HCT116 (cell line): ENCODE data around the gene MAMLD1. TPM values are rescaled to one million over a fixed set of nuclear protein-coding genes. Genes with fewer than 3 reads are reported as not detected.
A peak's percentile ranks its signal among the peaks of the same experiment; 100 is the strongest.

Experiments used
- ATAC-seq: fragments of 200-7000 bp; cut with Tn5 transposase; 2 replicates; pipeline ENCODE4 v1.9.1; 2020; ENCODE audit warnings: mild to moderate bottlenecking, moderate library complexity
- BruUV-seq: library from RNA; stranded (reverse); fragments of 400-500 nt; replicated peaks from 2 replicates; lab custom pipeline; 2021; lab: Mats Ljungman, UMichigan
- CTCF ChIA-PET: fragments of 300-600 bp; sonication (Branson Sonifier 250); formaldehyde crosslinking; loops from one replicate; lab custom pipeline; 2021; ENCODE audit warnings: antibody characterized with exemption; lab: Charles Lee
- POLR2A ChIA-PET: fragments of 300-600, 350-600 bp; sonication (Branson Sonifier 250); formaldehyde crosslinking; loops from one replicate; lab custom pipeline; 2021; ENCODE audit warnings: antibody characterized with exemption; lab: Charles Lee
- RAD21 ChIA-PET, 2 experiments: fragments of 300-600 bp; sonication (Branson Sonifier 250); formaldehyde crosslinking; loops; one replicate each; lab custom pipeline; 2023; ENCODE audit warnings: low total read pairs in 2 of 2; ENCODE audit not compliant: uncharacterized antibody in 2 of 2, unreplicated experiment in 2 of 2, low non-redundant PET in 1 of 2; lab: Charles Lee
- DNase-seq: peaks from one replicate; pipeline ENCODE4 v3.0.0-alpha.2; 2010; ENCODE audit warnings: low read depth, low spot score
- H2AFZ ChIP-seq: fragments of 200-600 bp; shearing (Covaris generic), sonication (generic); 2 replicates; pipeline ENCODE4 v1.6.1; 2017; ENCODE audit warnings: low read depth, mixed run types, mixed read lengths, antibody characterized with exemption, low read length; ENCODE audit not compliant: poor library complexity, severe bottlenecking
- H3K27ac ChIP-seq: 2 replicates; pipeline ENCODE4 v1.5.1; 2012; ENCODE audit warnings: low read depth, low read length
- H3K27me3 ChIP-seq: fragments of 200-600 bp; sonication (generic); 2 replicates; pipeline ENCODE4 v1.6.1; 2016; ENCODE audit warnings: mixed run types, low read length, mixed read lengths; ENCODE audit not compliant: insufficient read depth
- H3K36me3 ChIP-seq, 2 experiments: fragments of 200-500 bp in 1 of 2; fragments of 200-600 bp in 1 of 2; sonication (Bioruptor generic) in 1 of 2; sonication (generic) in 1 of 2; 2 replicates each; pipeline versions ENCODE4 v1.5.1 to v1.6.1; 2014 to 2016; ENCODE audit warnings: low read length in 2 of 2, inconsistent platforms in 1 of 2, mixed read lengths in 1 of 2, mixed run types in 1 of 2; ENCODE audit not compliant: insufficient read depth in 2 of 2, control insufficient read depth in 1 of 2
- H3K4me1 ChIP-seq, 2 experiments: fragments of 200-600 bp in 1 of 2; sonication (generic) in 1 of 2; 2 replicates each; pipeline versions ENCODE4 v1.5.1 to v1.6.1; 2012 to 2017; ENCODE audit warnings: low read length in 2 of 2, inconsistent platforms in 1 of 2, mild to moderate bottlenecking in 1 of 2, mixed read lengths in 1 of 2, mixed run types in 1 of 2, moderate library complexity in 1 of 2; ENCODE audit not compliant: insufficient read depth in 2 of 2, control insufficient read depth in 1 of 2
- H3K4me2 ChIP-seq: fragments of 200-600 bp; sonication (generic); 2 replicates; pipeline ENCODE4 v1.6.1; 2017; ENCODE audit warnings: mixed run types, low read length, mixed read lengths
- H3K4me3 ChIP-seq, 2 experiments: fragments of 200-600 bp in 1 of 2; sonication (generic) in 1 of 2; replicated peaks in 1 of 2; 2 replicates each; pipeline ENCODE4 v1.5.1; 2011 to 2016; ENCODE audit warnings: low read length in 2 of 2, control low read depth in 1 of 2, low read depth in 1 of 2, mild to moderate bottlenecking in 1 of 2, mixed read lengths in 1 of 2, mixed run types in 1 of 2
- H3K79me2 ChIP-seq: fragments of 200-600 bp; sonication (generic); 2 replicates; pipeline ENCODE4 v1.6.1; 2017; ENCODE audit warnings: mild to moderate bottlenecking, mixed run types, low read length, moderate library complexity, mixed read lengths; ENCODE audit not compliant: insufficient read depth
- H3K9ac ChIP-seq: fragments of 200-600 bp; sonication (generic); 2 replicates; pipeline ENCODE4 v1.6.1; 2016; ENCODE audit warnings: low read length, mixed read lengths
- H3K9me2 ChIP-seq: fragments of 200-600 bp; sonication (generic), shearing (Covaris generic); 2 replicates; pipeline ENCODE4 v1.6.1; 2017; ENCODE audit warnings: mixed run types, mild to moderate bottlenecking, moderate library complexity; ENCODE audit not compliant: insufficient read depth
- H3K9me3 ChIP-seq, 2 experiments: fragments of 200-500 bp in 1 of 2; fragments of 200-600 bp in 1 of 2; sonication (Bioruptor generic) in 1 of 2; sonication (generic) in 1 of 2; 2 replicates each; pipeline ENCODE4 v1.6.1; 2014 to 2017; ENCODE audit warnings: low read length in 2 of 2, mixed read lengths in 2 of 2, inconsistent platforms in 1 of 2, low read depth in 1 of 2, mild to moderate bottlenecking in 1 of 2, mixed run types in 1 of 2, moderate library complexity in 1 of 2; ENCODE audit not compliant: control insufficient read depth in 1 of 2, insufficient read depth in 1 of 2
- H4K20me1 ChIP-seq: fragments of 200-600 bp; sonication (generic), shearing (Covaris generic); 2 replicates; pipeline ENCODE4 v1.6.1; 2017; ENCODE audit warnings: mixed run types, mild to moderate bottlenecking, moderate library complexity; ENCODE audit not compliant: insufficient read depth
- ATF3 ChIP-seq: IDR thresholded peaks from 2 replicates; pipeline ENCODE4 v1.6.1; 2012
- ELF1 ChIP-seq: IDR thresholded peaks from 2 replicates; pipeline ENCODE4 v1.6.1; 2012; ENCODE audit warnings: low read depth, borderline replicate concordance
- FOSL1 ChIP-seq: IDR thresholded peaks from 2 replicates; pipeline ENCODE4 v1.6.1; 2012; ENCODE audit warnings: low read depth
- SIN3A ChIP-seq: IDR thresholded peaks from 2 replicates; pipeline ENCODE4 v1.6.1; 2012; ENCODE audit warnings: low read depth
- SP1 ChIP-seq: IDR thresholded peaks from 2 replicates; pipeline ENCODE4 v1.6.1; 2012; ENCODE audit warnings: low read depth
- TCF7L2 ChIP-seq: IDR thresholded peaks from 2 replicates; pipeline ENCODE4 v1.7.0; 2011; ENCODE audit warnings: borderline replicate concordance, inconsistent platforms; ENCODE audit not compliant: insufficient read depth, insufficient read length; ENCODE audit errors: extremely low read depth
- YY1 ChIP-seq: IDR thresholded peaks from 2 replicates; pipeline ENCODE4 v1.6.1; 2011; ENCODE audit warnings: low read length, low read depth, moderate library complexity, mild to moderate bottlenecking; ENCODE audit not compliant: insufficient replicate concordance; ENCODE audit errors: extremely low read depth
- intact Hi-C: fragments of 100-400 bp; cut with micrococcal nuclease; formaldehyde crosslinking; loops from 2 replicates; pipeline ENCODE4 v1.10.0; 2022
- total RNA-seq: library from RNA; stranded (reverse); gene quantifications from one replicate; pipeline ENCODE4 v1.2.1, GENCODE V29; 2021; ENCODE audit not compliant: unreplicated experiment

The MAMLD1 gene
- total RNA-seq, 1 experiment from 2014 or later = 3.6 TPM

GRCh38 chrX:150421816-150422215 is 58.7 kb downstream of the MAMLD1 start:
- Histone ChIP-seq H3K4me1 (peaks cover 0 to 6% of the 10 kb centered on the region in 2 experiments; a peak in 1 of 4 replicates), H3K9me2 (no peaks in the 10 kb centered on the region), H3K4me2 (peak overlapping the region; percentile 67), H3K4me3 (no peak overlapping the region), H2AFZ (no peak overlapping the region), H3K9ac (no peak overlapping the region), H3K79me2 (no peaks in the 10 kb centered on the region), H3K27me3 (no peaks in the 10 kb centered on the region), H3K9me3 (no peaks in the 10 kb centered on the region), H3K36me3 (no peaks in the 10 kb centered on the region), H3K27ac (no peak overlapping the region), H4K20me1 (no peaks in the 10 kb centered on the region)
- ATAC-seq = no peak
- TF ChIP-seq FOSL1 = no peak
- TF ChIP-seq SIN3A = no peak
- TF ChIP-seq ELF1 = no peak
- TF ChIP-seq TCF7L2 = no peak
- RAD21 ChIA-PET = no interaction called here
- POLR2A ChIA-PET = no interaction called here
- no peak for DNase-seq
- CTCF ChIA-PET = no interaction called here
- intact Hi-C loops = no loop called here
- no TSS peak for BruUV-seq

- H3K4me1 ChIP-seq = no peaks in the 10 kb centered on the region
- DNase-seq = no peak
Measured at GRCh38 chrX:150429594-150429993, 66.5 kb downstream of the MAMLD1 start.

More at GRCh38 chrX:150429594-150429993, 66.5 kb downstream of the MAMLD1 start:
- intact Hi-C loops = no loop called here
- BruUV-seq = no TSS peak
- H3K9me3 ChIP-seq = no peaks in the 10 kb centered on the region
- no peak overlapping the region for H2AFZ ChIP-seq
- no peaks in the 10 kb centered on the region for H3K79me2 ChIP-seq
- H3K9ac ChIP-seq = no peak overlapping the region
- POLR2A ChIA-PET = no interaction called here
- no peaks in the 10 kb centered on the region for H3K9me2 ChIP-seq
- H3K4me2 ChIP-seq = no peak overlapping the region
- H3K27me3 ChIP-seq = no peaks in the 10 kb centered on the region
- ATAC-seq = no peak
- H3K4me3 ChIP-seq = no peak overlapping the region
- no peaks in the 10 kb centered on the region for H3K36me3 ChIP-seq
- RAD21 ChIA-PET = interaction anchor here in 1 of 2 experiments (0.7 kb wide), 1 partner anchor 113 kb away, joined by 4 read pairs; no protein-coding TSS in a partner anchor
- no peak overlapping the region for H3K27ac ChIP-seq
- CTCF ChIA-PET = no interaction called here
- TF ChIP-seq YY1 = no peak
- TF ChIP-seq ATF3 = no peak
- no peak for TF ChIP-seq SP1
- H4K20me1 ChIP-seq = no peaks in the 10 kb centered on the region
